Measurements from ENCODE around the gene OR9I1. TPM values are rescaled to one million over a fixed set of nuclear protein-coding genes. Genes with fewer than 3 reads are reported as not detected.

OR9I1 gene
- total RNA-seq (ENCODE audit: unreplicated experiment): not detected
- long read RNA-seq: 0 reads

- no peaks in the 10 kb centered on the region for H3K36me3 Mint-ChIP-seq (ENCODE audit: low read depth, unreplicated experiment)
- no peak within 1 kb of the TSS for H3K27ac Mint-ChIP-seq (ENCODE audit: unreplicated experiment)
- no peaks in the 10 kb centered on the region for H3K27me3 Mint-ChIP-seq (ENCODE audit: unreplicated experiment)
- TF ChIP-seq CTCF (IDR thresholded peaks at IDR 0.05; ENCODE audit: unreplicated experiment): no peak
- no peaks in the 10 kb centered on the region for H3K9me3 Mint-ChIP-seq (ENCODE audit: unreplicated experiment)
- no peaks in the 10 kb centered on the region for H3K4me1 Mint-ChIP-seq (ENCODE audit: unreplicated experiment)
- H3K4me3 Mint-ChIP-seq (ENCODE audit: unreplicated experiment): no peak within 1 kb of the TSS
- no peak for DNase-seq (ENCODE audit: low spot score)
Measured at GRCh38 chr11:58125469-58125868, at the start of gene OR9I1. OR9I1 (minus strand) TSS chr11:58125530; CDS start chr11:58119444, 6,086 bp downstream.

GRCh38 chr11:58165504-58166106, 40.3 kb upstream of the OR9I1 start:
- Mint-ChIP-seq H3K27ac (ENCODE audit: unreplicated experiment) (no peak overlapping the region), H3K27me3 (ENCODE audit: unreplicated experiment) (no peaks in the 10 kb centered on the region), H3K4me3 (ENCODE audit: unreplicated experiment) (no peak overlapping the region), H3K36me3 (ENCODE audit: low read depth, unreplicated experiment) (no peaks in the 10 kb centered on the region), H3K4me1 (ENCODE audit: unreplicated experiment) (no peaks in the 10 kb centered on the region), H3K9me3 (ENCODE audit: unreplicated experiment) (no peaks in the 10 kb centered on the region)
- TF ChIP-seq CTCF (IDR thresholded peaks at IDR 0.05; ENCODE audit: unreplicated experiment): no peak
- DNase-seq (ENCODE audit: low spot score): no peak

- H3K9me3 Mint-ChIP-seq (ENCODE audit: unreplicated experiment): no peaks in the 10 kb centered on the region
- no peaks in the 10 kb centered on the region for H3K27me3 Mint-ChIP-seq (ENCODE audit: unreplicated experiment)
- no peak overlapping the region for H3K4me3 Mint-ChIP-seq (ENCODE audit: unreplicated experiment)
- no peaks in the 10 kb centered on the region for H3K36me3 Mint-ChIP-seq (ENCODE audit: low read depth, unreplicated experiment)
- DNase-seq (ENCODE audit: low spot score): no peak
- no peak overlapping the region for H3K27ac Mint-ChIP-seq (ENCODE audit: unreplicated experiment)
- no peaks in the 10 kb centered on the region for H3K4me1 Mint-ChIP-seq (ENCODE audit: unreplicated experiment)
- no peak for TF ChIP-seq CTCF (IDR thresholded peaks at IDR 0.05; ENCODE audit: unreplicated experiment)
Measured at GRCh38 chr11:58164990-58165389, 39.7 kb upstream of the OR9I1 start.

GRCh38 chr11:58164389-58164788, 39.1 kb upstream of the OR9I1 start:
- Mint-ChIP-seq H3K36me3 (ENCODE audit: low read depth, unreplicated experiment) (no peaks in the 10 kb centered on the region), H3K9me3 (ENCODE audit: unreplicated experiment) (no peaks in the 10 kb centered on the region), H3K27me3 (ENCODE audit: unreplicated experiment) (no peaks in the 10 kb centered on the region), H3K27ac (ENCODE audit: unreplicated experiment) (no peak overlapping the region), H3K4me1 (ENCODE audit: unreplicated experiment) (no peaks in the 10 kb centered on the region), H3K4me3 (ENCODE audit: unreplicated experiment) (no peak overlapping the region)
- TF ChIP-seq CTCF (IDR thresholded peaks at IDR 0.05; ENCODE audit: unreplicated experiment): no peak
- no peak for DNase-seq (ENCODE audit: low spot score)

- Mint-ChIP-seq H3K4me3 (ENCODE audit: unreplicated experiment) (no peak overlapping the region), H3K27me3 (ENCODE audit: unreplicated experiment) (peaks cover 2% of the 10 kb centered on the region), H3K27ac (ENCODE audit: unreplicated experiment) (no peak overlapping the region), H3K36me3 (ENCODE audit: low read depth, unreplicated experiment) (no peaks in the 10 kb centered on the region), H3K4me1 (ENCODE audit: unreplicated experiment) (no peaks in the 10 kb centered on the region), H3K9me3 (ENCODE audit: unreplicated experiment) (no peaks in the 10 kb centered on the region)
- TF ChIP-seq CTCF (IDR thresholded peaks at IDR 0.05; ENCODE audit: unreplicated experiment): no peak
- DNase-seq (ENCODE audit: low spot score): no peak
Measured at GRCh38 chr11:58152781-58153180, 27.5 kb upstream of the OR9I1 start.
